HG03039 (cell line): ENCODE measurements around the gene CBLB.

ENCODE experiments used
- ATAC-seq: cut with Tn5 transposase; IDR thresholded peaks from one replicate; pipeline ENCODE4 v1.9.1; 2021; ENCODE audit warnings: mild to moderate bottlenecking, moderate library complexity; ENCODE audit not compliant: unreplicated experiment

CBLB gene

DNA sequence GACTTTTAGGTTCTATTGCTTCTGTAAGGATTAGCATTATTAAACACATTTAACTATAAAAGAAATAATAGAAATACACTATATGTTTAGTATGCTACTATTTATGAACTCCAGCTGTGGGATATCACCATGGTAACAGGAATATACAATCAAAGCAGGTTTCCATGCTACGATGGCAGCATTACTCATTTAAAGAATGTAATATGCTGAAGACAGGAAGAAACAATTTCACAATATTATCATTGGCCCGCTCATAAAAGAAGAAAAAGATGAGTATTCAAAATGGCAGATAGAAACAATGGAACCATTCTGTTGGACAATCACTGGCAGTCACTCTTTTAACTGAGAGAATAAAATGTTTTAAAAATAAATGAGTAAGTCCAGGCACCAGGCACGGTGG lies 153.4 kb downstream of the CBLB start:
- no peak for ATAC-seq

DNA sequence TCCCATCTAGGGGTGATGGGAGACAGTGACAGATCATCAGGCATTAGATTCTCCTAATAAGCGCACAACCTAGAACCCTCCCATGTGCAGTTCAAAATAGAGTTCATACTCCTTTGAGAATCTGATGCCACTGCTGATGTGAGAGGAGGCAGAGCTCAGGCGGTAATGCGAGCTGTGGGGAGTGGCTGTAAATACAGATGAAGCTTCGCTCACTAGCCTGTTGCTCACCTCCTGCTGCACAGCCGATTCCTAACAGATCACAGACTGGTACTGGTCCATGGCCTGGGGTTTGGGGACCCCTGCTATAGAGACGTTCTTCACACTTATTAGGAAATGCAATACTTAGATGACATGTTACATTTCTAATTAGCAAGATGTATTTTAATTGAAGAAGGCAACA lies 154.4 kb downstream of the CBLB start:
- no peak for ATAC-seq

DNA sequence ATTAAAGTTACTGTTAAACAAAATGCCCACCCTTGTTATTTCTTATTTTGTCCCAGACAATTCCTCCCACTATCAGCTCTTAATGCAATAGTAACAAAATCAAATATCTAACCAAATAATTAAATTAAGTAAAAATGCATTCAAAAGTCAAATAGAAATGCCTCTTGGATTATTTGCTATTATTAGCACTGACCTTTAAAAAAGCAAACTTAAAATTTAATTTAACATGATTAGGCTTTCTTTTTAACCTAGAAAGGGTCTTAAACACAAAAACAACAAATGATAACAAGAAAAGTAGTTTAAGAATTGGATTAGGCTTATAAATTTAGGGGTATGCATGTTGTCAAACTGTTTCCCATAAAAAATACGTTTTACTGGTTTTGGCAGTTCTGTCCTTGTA lies 159.8 kb downstream of the CBLB start:
- ATAC-seq = no peak

DNA sequence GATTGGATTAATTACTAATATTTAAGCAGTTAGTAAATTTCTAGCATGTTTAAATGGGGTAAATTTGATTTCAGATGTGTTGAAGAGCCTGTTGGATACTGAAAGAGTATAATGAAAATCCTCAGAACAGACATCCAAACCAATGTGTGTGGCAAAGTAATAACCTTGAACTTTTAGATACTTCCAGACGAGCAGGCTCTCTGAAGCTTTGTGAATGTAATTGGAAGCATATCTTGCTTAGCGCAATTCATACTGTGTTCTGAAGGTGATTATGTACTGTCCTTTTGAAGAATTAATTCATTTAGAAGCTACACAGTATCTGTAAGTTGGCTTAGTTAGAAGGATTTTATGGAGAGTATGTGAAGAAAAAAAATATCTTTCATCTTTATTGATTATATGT lies 161.8 kb downstream of the CBLB start:
- no peak for ATAC-seq

DNA sequence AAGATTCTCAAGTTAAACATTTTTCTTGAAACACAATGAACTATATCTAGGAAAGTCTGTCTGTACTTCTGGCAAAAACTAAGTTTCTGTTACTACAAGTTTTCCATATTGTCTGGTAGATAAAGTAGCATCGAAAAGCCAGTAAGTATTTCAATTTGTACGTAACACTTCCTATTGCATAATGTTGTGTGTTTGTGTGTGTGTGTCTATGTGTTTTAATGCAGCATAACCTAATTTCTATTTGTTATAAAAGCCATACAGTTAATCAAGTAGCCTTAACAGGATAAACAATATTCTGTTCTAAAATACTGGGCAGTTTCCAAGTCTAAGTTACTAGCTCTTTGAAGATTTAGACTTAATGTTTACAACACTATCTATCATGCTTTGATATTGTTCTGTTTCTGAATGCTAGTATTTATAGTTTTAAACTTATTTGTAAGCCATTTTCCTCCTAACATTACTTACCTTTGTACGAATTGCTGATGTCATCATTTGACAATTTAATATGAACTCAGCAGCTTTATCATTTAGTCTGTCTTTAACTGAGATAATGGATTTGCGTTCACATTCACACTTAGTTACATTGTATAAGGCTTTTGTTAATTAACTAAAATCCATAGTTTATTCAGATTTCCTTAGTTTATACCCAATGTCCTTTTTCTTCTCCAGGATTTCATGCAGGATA lies 163.9 kb downstream of the CBLB start:
- ATAC-seq = no peak

DNA sequence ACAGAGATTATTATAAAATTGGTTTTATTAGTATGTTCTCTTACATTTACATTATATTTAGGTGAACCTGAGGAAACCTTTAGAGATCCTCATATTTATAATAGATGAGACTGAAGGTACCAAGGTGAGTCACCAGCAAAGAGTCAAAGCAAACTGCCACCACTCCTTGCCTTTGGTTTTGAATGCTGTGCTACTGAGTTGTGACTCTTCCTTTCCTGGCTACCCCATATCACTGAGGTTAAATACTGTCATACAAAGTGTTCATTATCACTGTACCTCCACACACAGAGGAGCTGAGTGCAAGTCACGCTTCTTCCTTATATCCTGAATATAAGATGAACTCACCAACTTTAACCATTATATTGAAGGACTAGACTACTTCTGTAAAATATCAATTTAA lies 168.2 kb downstream of the CBLB start:
- no peak for ATAC-seq

DNA sequence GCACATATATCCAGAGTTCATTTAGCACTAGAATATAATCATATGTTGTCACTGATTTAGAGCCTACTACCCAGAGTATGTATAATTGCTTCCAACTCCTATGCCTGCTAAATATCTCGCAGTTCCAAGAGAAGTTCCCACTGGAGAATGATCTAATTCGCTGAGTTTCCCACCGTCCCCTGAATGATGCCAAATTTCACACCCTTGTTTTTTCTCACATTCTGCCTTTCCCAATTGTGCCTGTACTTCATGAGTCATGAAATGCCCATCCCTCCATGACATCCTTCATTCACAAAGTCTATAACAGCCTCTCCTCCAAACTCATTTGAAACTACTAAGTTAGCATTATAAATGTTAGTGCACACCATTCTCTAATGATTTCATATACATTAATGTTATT lies 177.2 kb downstream of the CBLB start:
- ATAC-seq = no peak

DNA sequence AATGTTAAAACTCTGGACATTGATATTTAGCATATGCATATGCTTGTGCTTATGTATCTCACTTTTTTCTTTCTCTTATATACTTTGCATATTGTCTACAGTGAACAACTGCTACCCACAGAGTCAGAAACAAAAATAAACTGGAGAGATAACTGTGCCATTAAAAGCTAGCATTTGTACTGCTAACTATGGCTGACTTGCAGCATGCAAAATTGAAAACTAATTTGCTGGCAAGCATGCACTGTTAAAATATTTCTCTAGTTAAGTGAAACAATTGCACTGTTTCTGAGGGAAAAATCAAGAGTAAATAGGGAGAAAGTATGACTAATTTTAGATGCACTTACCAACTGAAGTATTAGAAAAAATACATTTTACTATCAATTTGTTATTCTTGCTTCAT lies 177.8 kb downstream of the CBLB start:
- ATAC-seq = no peak

DNA sequence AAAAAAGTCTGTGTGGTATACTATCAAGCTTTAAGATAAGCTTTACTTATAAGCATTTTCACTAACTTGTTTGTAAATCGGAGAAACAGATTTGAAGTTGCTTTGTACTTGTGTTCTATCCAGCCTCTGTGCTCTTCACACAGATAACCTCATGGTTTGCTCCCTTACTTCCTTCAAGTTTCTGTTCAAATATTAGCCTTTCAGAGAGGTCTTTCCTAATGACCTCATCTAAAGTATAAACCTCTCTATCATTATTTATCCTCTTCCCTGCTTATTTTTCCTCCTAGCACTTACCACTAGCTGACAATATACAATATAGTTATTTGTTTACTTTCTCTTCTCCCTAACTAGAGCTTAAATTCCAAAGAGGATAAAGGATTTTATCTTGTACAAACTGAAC lies 180.0 kb downstream of the CBLB start:
- ATAC-seq = no peak

DNA sequence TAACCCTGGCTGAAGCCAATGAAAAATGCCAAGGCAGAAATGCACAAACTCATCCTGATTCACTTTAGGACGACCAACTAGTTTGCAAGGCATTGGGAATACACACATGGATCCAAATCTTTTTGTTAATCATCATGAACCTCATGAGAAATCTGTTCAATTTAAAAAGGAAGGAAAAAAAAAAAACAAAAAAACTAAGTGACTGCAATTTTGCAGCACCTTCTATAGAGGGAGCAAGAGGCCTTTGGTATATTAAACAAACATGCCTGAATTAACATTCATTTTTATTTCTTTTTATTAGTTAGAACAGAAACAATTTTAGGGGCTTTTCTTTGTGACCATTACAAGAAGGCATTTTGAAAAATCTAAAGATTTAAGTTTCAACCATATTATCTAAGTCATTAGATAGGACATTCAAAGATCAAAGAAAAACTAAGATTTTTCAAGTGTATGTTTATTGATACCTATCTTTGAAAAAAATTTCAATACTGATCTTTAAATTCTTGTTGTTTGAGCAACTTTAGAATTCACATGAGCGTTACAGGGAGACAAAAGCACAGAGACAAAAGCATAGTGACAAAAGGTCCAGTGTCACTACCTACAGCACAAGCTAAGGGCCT lies 182.4 kb downstream of the CBLB start:
- ATAC-seq = no peak

DNA sequence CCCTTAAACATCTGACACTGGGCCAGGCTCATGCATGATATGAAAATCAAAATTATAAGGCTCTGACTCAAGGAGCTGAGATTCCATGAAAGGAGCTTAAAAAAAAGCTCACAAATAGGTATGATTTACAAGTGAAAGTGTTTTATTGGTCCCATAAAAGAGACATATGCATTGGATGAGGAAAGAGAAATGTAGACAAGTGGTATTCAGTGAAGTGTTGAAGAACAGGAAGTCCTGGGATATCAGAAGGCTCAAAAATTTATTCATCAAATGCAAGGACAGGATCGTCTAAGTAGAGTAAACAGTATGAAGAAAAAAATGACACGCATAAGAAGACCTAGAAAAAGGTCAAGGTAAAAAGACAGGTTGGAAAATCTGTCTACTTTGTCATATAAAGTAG lies 188.9 kb downstream of the CBLB start:
- ATAC-seq = no peak

DNA sequence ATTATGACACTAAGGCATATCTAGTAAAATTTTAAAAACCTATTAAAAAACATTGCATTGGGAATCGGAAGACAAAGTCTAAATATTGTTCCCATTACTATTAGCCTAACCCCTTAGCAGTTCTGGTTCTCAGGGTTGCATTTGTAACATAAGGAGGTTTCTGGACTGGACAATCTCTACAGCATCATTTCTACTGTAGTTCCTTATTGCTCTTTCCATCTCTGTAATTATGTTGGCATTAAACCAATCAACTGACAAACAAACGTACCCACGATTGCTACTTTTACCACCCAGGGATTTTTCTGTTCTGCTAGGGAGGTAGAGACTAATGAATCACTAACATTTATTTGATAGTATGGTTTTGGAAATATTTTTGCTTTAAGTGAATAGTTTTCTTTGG lies 190.8 kb downstream of the CBLB start:
- ATAC-seq = no peak

DNA sequence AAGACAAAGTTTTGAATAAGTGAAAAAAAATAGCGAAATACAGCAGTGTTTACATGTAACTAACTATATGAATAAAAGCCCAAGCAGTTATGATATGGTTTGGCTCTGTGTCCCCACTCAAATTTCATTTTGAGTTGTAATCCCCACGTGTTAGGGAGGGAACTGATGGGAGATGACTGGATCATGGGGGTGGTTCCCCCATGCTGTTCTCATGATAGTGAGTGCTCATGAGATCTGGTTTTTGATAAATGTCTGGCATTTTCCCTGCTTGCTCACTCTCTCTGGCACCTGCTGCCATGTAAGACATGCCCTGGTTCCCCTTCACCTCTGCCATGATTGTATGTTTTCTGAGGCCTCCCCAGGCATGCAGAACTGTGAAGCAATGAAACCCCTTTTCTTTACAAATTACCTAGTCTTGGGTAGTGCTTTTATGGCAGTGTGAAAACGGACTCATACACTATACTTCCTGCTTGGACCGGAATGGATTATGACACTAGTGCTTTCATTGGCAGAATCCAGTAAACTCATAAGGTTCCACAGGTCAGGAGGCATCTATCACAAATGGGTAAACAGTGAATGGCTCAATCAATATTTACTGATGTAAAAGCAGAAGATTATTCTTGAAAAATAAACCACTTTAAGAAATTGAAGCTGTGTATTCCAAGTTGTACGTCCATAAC lies 192.1 kb downstream of the CBLB start:
- no peak for ATAC-seq

DNA sequence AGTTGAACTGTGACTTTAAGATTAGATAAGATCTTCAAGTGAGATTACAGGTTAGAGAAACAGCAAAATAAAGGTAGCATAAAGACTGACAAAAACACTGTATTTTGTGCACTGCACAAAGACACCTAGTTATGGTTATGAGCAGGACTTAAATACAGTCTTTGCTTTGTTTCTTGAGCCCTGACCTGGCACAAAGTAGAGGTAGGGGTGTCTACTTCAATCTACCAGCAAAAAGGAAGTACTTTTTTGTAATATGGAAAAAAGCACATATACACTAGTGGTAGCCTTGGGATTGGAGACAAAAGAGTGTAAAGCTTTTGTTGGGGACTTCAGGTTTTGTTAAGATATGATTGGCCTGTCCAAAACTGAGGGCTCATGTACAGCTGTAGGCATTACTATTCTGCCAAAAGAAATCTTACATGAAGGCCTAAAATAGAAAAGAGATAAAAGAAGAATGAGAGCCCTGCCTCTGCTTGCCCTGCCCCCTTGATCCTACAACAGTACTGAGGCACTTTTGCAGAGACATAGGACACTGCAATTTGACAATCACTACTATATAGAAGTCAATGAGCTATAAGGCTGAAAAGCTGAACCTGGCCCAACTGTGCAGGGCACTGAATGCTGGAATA lies 194.3 kb downstream of the CBLB start:
- no peak for ATAC-seq

DNA sequence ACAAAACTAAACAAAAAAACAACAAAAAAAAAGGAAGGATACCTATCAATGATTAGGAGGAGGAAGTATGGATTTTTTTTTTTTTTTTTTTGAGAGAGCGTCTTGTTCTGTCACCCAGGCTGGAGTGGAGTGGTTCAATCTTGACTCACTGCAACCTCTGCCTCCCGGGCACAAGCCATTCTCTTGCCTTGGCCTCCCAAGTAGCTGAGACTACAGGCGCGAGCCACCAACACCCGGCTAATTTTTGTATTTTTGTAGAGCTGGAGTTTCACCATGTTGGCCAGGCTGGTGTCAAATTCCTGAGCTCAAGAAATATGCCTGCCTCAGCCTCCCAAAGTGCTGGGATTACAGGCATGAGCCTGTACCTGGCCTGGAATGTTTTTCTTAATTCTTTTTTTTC lies 195.8 kb downstream of the CBLB start:
- ATAC-seq = no peak

DNA sequence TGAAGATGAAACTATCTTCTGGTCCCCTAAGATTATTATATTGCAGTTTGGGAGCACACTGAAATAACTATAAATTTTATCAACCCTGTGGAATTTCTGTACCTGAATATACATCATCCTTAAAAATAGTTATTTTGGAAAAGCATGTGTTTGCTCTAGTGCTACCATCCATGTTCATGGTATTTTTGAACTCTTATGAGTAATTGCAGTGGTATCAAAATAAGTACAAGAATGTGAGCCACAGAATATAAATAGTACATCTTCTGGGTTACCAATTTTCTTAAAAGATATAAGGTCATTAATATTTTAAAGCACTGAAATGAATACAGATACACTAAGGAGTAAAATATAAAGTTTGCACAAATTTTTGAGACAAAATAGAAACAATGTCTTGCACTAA lies 206.5 kb downstream of the CBLB start:
- no peak for ATAC-seq

DNA sequence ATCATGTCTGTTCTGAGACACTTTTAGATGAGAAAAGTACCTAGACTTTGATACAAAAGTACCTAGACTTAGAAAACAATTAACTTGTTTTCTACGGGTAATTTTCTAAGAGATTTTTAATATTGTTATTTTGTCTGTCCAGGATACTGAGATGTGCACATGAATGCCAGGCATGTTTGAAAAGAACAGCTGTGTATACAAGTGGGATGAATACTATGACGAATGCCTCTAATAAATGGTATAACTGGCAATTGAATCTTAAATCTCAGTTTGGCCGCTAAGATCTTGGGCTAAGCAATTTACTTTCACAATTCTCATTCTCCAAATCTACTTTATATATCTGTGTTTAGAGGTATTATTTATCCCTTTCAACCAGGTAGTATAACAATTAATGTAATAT lies 207.4 kb downstream of the CBLB start:
- no peak for ATAC-seq

DNA sequence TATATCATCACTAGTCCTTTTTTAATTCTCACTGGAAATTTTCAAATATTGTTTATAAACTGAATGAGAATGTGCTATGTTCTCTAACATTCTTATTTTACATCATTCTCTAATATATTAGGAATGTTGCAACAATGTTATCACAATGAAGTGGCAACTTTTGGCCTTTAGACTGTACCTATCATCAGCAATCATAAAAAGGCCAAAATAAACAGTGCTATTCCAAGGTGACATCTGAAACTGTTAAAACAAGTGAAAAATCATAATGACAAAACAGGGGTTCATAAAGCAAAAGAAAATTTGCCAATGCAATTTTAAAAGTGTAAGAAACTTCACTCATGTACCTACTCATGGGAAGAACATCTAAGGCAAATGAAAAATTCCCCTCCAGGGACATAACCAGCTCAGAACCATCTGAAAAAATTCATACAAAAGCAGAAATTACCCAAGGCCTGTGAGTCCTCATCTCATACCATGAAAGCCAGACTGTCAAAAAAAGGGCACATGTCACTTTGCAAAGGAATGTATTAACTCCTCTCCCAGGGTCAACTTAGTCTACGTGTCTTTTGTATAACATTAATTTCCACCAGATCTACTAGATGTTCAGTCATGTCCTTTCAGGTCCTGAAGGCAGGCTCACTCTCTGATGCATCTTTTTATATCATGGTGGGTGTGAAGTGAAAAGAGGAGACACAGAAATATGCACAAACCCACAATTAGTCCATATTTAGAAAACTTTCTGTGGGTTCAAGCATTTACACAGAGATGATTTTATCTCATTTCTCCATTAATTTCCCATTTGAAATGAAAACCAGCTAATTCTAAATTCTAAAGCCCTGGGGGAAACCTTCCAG lies 211.9 kb downstream of the CBLB start:
- ATAC-seq = no peak

DNA sequence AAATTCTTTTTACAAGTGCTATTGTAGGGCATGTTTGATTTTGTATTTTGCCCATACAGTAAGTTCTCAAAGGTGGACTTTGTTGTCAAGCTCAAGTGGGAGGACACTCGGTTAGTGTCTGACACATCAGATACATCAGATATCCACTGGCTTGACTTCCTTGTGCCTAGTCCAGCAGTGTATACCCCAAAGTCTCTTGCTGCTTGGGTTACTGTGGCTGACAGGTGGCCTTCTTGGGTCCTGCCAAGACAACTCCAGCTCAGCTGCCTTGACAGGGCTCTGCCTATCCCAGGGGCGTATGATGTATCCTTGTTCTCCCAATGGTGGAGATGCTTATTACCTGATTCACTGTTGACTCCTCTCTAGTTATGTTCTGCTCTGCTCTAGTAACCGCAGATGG lies 214.9 kb downstream of the CBLB start:
- ATAC-seq = no peak

DNA sequence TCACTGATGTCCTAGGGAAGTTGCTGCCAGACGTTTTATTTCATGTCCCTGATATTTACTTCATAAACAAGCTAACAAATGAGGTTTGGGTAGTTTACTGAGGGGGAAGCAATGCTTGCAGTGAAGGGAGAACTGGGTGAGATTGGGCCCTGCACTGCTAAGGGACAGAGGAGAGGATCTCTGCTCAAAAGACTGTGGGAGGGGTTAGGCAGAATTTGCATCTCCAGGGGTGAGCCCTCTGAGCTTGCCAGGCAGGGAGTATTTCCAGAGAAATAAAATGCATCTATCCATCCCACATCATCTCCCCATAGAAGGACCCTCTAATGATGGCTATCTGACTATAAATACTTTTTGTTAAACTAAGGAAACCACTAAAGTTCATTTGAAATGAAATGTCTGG lies 215.6 kb downstream of the CBLB start:
- no peak for ATAC-seq

DNA sequence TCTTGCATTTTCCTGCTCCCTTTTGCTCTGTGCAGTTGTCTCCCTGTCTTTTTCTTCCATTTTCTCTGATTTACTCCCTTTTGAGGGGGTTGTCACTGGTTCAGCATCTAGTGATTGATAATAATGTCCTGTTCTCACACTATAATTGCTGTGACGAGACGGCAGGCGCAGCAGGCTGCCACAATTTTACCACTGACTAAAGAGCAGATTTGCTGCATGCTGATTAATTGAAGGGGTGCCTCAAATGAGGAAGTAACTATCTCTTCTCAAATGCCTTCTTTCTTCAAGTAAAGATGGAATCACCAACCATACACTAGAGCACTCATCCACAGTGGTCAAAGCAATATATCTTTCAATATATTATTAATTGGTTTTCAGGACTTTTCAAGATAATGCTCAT lies 219.3 kb downstream of the CBLB start:
- no peak for ATAC-seq
